Left ventricle myocardium inferior (tissue), 1 donor: ENCODE results near the gene MED27. TPM values are rescaled to one million over a fixed set of nuclear protein-coding genes. Genes with fewer than 3 reads are reported as not detected.
A peak's percentile ranks its signal among the peaks of the same experiment; 100 is the strongest.

Experiments
- DNase-seq: peaks from one replicate; pipeline ENCODE4 v3.0.0-alpha.2; 2020
- H3K27ac ChIP-seq: fragments of 200-600 bp; replicated peaks from 2 replicates; pipeline ENCODE4 v1.8.0; 2021
- H3K27me3 ChIP-seq: fragments of 200-600 bp; 2 replicates; pipeline ENCODE4 v1.8.0; 2021; ENCODE audit warnings: low read depth
- H3K36me3 ChIP-seq: fragments of 200-600 bp; 2 replicates; pipeline ENCODE4 v1.8.0; 2021
- H3K4me1 ChIP-seq: fragments of 200-600 bp; 2 replicates; pipeline ENCODE4 v1.8.0; 2021
- H3K4me3 ChIP-seq: fragments of 200-600 bp; 2 replicates; pipeline ENCODE4 v1.8.0; 2021; ENCODE audit warnings: mild to moderate bottlenecking, moderate library complexity
- H3K9me3 ChIP-seq: fragments of 200-600 bp; replicated peaks from 2 replicates; pipeline ENCODE4 v1.8.0; 2021
- CTCF ChIP-seq: fragments of 200-600 bp; IDR thresholded peaks from 2 replicates; pipeline ENCODE4 v1.8.0; 2021; ENCODE audit warnings: antibody characterized with exemption, mild to moderate bottlenecking, borderline replicate concordance
- intact Hi-C: fragments of 100-400 bp; cut with micrococcal nuclease; formaldehyde crosslinking; loops from one replicate; pipeline ENCODE4 v1.11.0; 2022
- total RNA-seq: library from RNA; stranded (reverse); fragmentation: NEBNext Ultra II Directional; extraction: Animal tissue kit (Norgen Biotek cat#: 25700); gene quantifications from one replicate; pipeline ENCODE4 v1.2.1, GENCODE V29; 2021
- donor health status: DM: no; HTN: yes; CAD: no; lungs with severe emphysema.

The MED27 gene
- total RNA-seq, 1 donor from 2014 or later: 16.3 TPM

- no peaks in the 10 kb centered on the region for H3K9me3 ChIP-seq
- intact Hi-C loops: no loop called here
- no peak overlapping the region for H3K27ac ChIP-seq
- no peaks in the 10 kb centered on the region for H3K4me1 ChIP-seq
- DNase-seq: no peak
- peaks cover 42% of the 10 kb centered on the region for H3K27me3 ChIP-seq
- H3K4me3 ChIP-seq: no peak overlapping the region
- H3K36me3 ChIP-seq: no peaks in the 10 kb centered on the region
- TF ChIP-seq CTCF: no peak
These were observed 11.1 kb upstream of the MED27 start for GRCh38 chr9:132090771-132091170.

GRCh38 chr9:132087438-132088030 lies 7.9 kb upstream of the MED27 start:
- no peak overlapping the region for H3K4me3 ChIP-seq
- H3K27me3 ChIP-seq: peaks cover 46% of the 10 kb centered on the region
- H3K36me3 ChIP-seq: no peaks in the 10 kb centered on the region
- no peaks in the 10 kb centered on the region for H3K9me3 ChIP-seq
- H3K27ac ChIP-seq: no peak overlapping the region
- no peak for DNase-seq
- TF ChIP-seq CTCF: no peak
- intact Hi-C loops: no loop called here
- H3K4me1 ChIP-seq: no peaks in the 10 kb centered on the region

GRCh38 chr9:132082188-132082587 lies 2.5 kb upstream of the MED27 start:
- intact Hi-C loops: no loop called here
- Histone ChIP-seq H3K27ac (no peak overlapping the region), H3K4me1 (peaks cover 28% of the 10 kb centered on the region), H3K9me3 (no peaks in the 10 kb centered on the region), H3K36me3 (peaks cover 2% of the 10 kb centered on the region), H3K4me3 (no peak overlapping the region), H3K27me3 (peaks cover 23% of the 10 kb centered on the region)
- no peak for DNase-seq
- TF ChIP-seq CTCF: no peak

- no peak for DNase-seq
- intact Hi-C loops: no loop called here
- H3K36me3 ChIP-seq: peaks cover 16% of the 10 kb centered on the region
These were observed 839 bp downstream of the MED27 start for GRCh38 chr9:132078699-132079356.

GRCh38 chr9:132077881-132078698 lies 1.6 kb downstream of the MED27 start:
- Histone ChIP-seq H3K27me3 (peaks cover under 1% of the 10 kb centered on the region), H3K27ac (no peak overlapping the region), H3K4me3 (peak overlapping the region; percentile 79), H3K4me1 (peaks cover 48% of the 10 kb centered on the region), H3K9me3 (no peaks in the 10 kb centered on the region), H3K36me3 (peaks cover 16% of the 10 kb centered on the region)
- no peak for TF ChIP-seq CTCF
- no peak for DNase-seq
- intact Hi-C loops: no loop called here

More at GRCh38 chr9:132078699-132079356, 839 bp downstream of the MED27 start:
- no peak for TF ChIP-seq CTCF
- H3K4me1 ChIP-seq: peaks cover 48% of the 10 kb centered on the region
- H3K9me3 ChIP-seq: no peaks in the 10 kb centered on the region
- peaks cover 7% of the 10 kb centered on the region for H3K27me3 ChIP-seq
- H3K27ac ChIP-seq: peak overlapping the region; percentile 75
- peak overlapping the region; percentile 79 for H3K4me3 ChIP-seq
